Small intestine (tissue), 7 donors: ENCODE measurements around the gene ENTPD1. TPM values are rescaled to one million over a fixed set of nuclear protein-coding genes. Genes with fewer than 3 reads are reported as not detected.
"Not testable (repeated sequence)": the region's sequence is repeated elsewhere in the genome, so short reads cannot be mapped to it uniquely, and the experiment has no call there.

Source experiments
- DNase-seq, 2 donors: peaks; one replicate each; pipeline versions ENCODE4 v3.0.0 to v3.0.0-alpha.2; 2013
- FAIRE-seq: peaks from 2 replicates; lab custom pipeline; 2012; peaks lifted over from hg19 to GRCh38; lab: Jason Lieb, UNC
- H3K27ac ChIP-seq, 3 donors: one replicate each; pipeline ENCODE4 v1.5.1; 2013; ENCODE audit warnings: low read length in 2 of 3, mild to moderate bottlenecking in 2 of 3, control low read depth in 1 of 3, inconsistent platforms in 1 of 3, low read depth in 1 of 3, moderate library complexity in 1 of 3
- H3K27me3 ChIP-seq, 3 donors: one replicate each; pipeline ENCODE4 v1.6.1; 2013; ENCODE audit warnings: low read length in 3 of 3, inconsistent platforms in 1 of 3; ENCODE audit not compliant: control insufficient read depth in 3 of 3, insufficient read depth in 3 of 3
- H3K36me3 ChIP-seq, 3 donors: one replicate each; pipeline ENCODE4 v1.6.1; 2013; ENCODE audit warnings: low read length in 3 of 3, inconsistent platforms in 1 of 3, low read depth in 1 of 3, mild to moderate bottlenecking in 1 of 3, moderate library complexity in 1 of 3; ENCODE audit not compliant: control insufficient read depth in 3 of 3, insufficient read depth in 2 of 3
- H3K4me1 ChIP-seq, 3 donors: one replicate each; pipeline ENCODE4 v1.6.1; 2013; ENCODE audit warnings: low read length in 2 of 3, inconsistent platforms in 1 of 3, low read depth in 1 of 3, mild to moderate bottlenecking in 1 of 3, moderate library complexity in 1 of 3; ENCODE audit not compliant: control insufficient read depth in 3 of 3, insufficient read depth in 2 of 3
- H3K4me3 ChIP-seq, 3 donors: one replicate each; pipeline ENCODE4 v1.5.1; 2013; ENCODE audit warnings: low read length in 3 of 3, control low read depth in 1 of 3, inconsistent platforms in 1 of 3, low read depth in 1 of 3, mild to moderate bottlenecking in 1 of 3, moderate library complexity in 1 of 3
- H3K9me3 ChIP-seq, 2 donors: one replicate each; pipeline ENCODE4 v1.6.1; 2013; ENCODE audit warnings: low read depth in 1 of 2, low read length in 1 of 2; ENCODE audit not compliant: control insufficient read depth in 2 of 2, insufficient read depth in 1 of 2
- WGBS, 3 donors: extraction: QIAGEN DNeasy Blood & Tissue Kit; methylation state at CpG; one replicate each; pipeline ENCODE4 v1.1.7; 2013; 5-methylcytosine and 5-hydroxymethylcytosine counted together
- polyA plus RNA-seq, 4 donors: library from polyadenylated mRNA; stranded (reverse) in 3 of 4; unstranded in 1 of 4; fragments of 200-250 nt in 3 of 4; fragments of 120-200 nt in 1 of 4; gene quantifications; one replicate each; pipeline versions ENCODE4 v1.2.1 to v1.2.3, GENCODE V29; 2013
- donor health status: healthy with polysubstance abuse.
- donor health status: control.
- donor health status: control.
- donor health status: Bipolar disorder and iron deficiency.
- donor health status: healthy.

ENTPD1 gene
- polyA plus RNA-seq, 4 donors, result 1.3 to 13.6 (median 7.5) TPM

- DNase-seq, result no peak
- Histone ChIP-seq H3K4me3 (no peak overlapping the region), H3K36me3 (peaks cover 0 to 6% (median 1%) of the 10 kb centered on the region in 3 donors), H3K27ac (no peak overlapping the region), H3K4me1 (no peaks in the 10 kb centered on the region), H3K9me3 (peaks cover 0 to 8% of the 10 kb centered on the region in 2 donors), H3K27me3 (no peaks in the 10 kb centered on the region)
- no peak for FAIRE-seq
Observed at GRCh38 chr10:95877881-95878280, 121.9 kb downstream of the ENTPD1 start.

GRCh38 chr10:95880704-95881103, 124.7 kb downstream of the ENTPD1 start:
- 67 to 87% (median 70%) methylated on average over 2 of the region's 2 CpGs for WGBS, 3 donors
- H3K27ac ChIP-seq, result no peak overlapping the region
- no peaks in the 10 kb centered on the region for H3K4me1 ChIP-seq
- FAIRE-seq (no peak), DNase-seq (no peak)
- no peaks in the 10 kb centered on the region for H3K27me3 ChIP-seq
- no peak overlapping the region for H3K4me3 ChIP-seq
- no peaks in the 10 kb centered on the region for H3K9me3 ChIP-seq
- H3K36me3 ChIP-seq, result no peaks in the 10 kb centered on the region

GRCh38 chr10:95881316-95881715, 125.4 kb downstream of the ENTPD1 start:
- no peaks in the 10 kb centered on the region for H3K4me1 ChIP-seq
- H3K27me3 ChIP-seq, result no peaks in the 10 kb centered on the region
- FAIRE-seq, result peak; percentile 53
- no peaks in the 10 kb centered on the region for H3K36me3 ChIP-seq
- H3K9me3 ChIP-seq, result no peaks in the 10 kb centered on the region
- H3K4me3 ChIP-seq, result no peak overlapping the region
- no peak for DNase-seq
- H3K27ac ChIP-seq, result no peak overlapping the region

- FAIRE-seq (no peak), DNase-seq (peak in 1 of 2 donors; percentile 26)
- WGBS, 3 donors, result 64 to 73% (median 68%) methylated on average over 2 of the region's 2 CpGs
- no peaks in the 10 kb centered on the region for H3K9me3 ChIP-seq
- no peak overlapping the region for H3K4me3 ChIP-seq
- H3K27me3 ChIP-seq, result no peaks in the 10 kb centered on the region
- H3K4me1 ChIP-seq, result peaks cover 0 to 10% (median 0%) of the 10 kb centered on the region in 3 donors
- H3K36me3 ChIP-seq, result no peaks in the 10 kb centered on the region
- no peak overlapping the region for H3K27ac ChIP-seq
Observed at GRCh38 chr10:95889830-95890229, 133.9 kb downstream of the ENTPD1 start.

- Histone ChIP-seq H3K36me3 (peaks cover 0 to 2% (median 0%) of the 10 kb centered on the region in 3 donors), H3K9me3 (no peaks in the 10 kb centered on the region), H3K27ac (no peak overlapping the region), H3K4me1 (no peaks in the 10 kb centered on the region), H3K27me3 (no peaks in the 10 kb centered on the region), H3K4me3 (no peak overlapping the region)
- DNase-seq (no peak), FAIRE-seq (no peak)
- 88 to 93% (median 91%) methylated on average over 4 of the region's 4 CpGs for WGBS, 3 donors
Observed at GRCh38 chr10:95896071-95896850, 140.3 kb downstream of the ENTPD1 start.

GRCh38 chr10:95905897-95906580, 150.1 kb downstream of the ENTPD1 start:
- DNase-seq, H3K4me1 ChIP-seq, FAIRE-seq, H3K9me3 ChIP-seq, H3K27me3 ChIP-seq, H3K4me3 ChIP-seq, H3K27ac ChIP-seq, H3K36me3 ChIP-seq: not testable (repeated sequence)
- WGBS, 3 donors, result 98% methylated on average over 12 of the region's 12 CpGs

GRCh38 chr10:95906677-95907455, 150.9 kb downstream of the ENTPD1 start:
- Histone ChIP-seq H3K27ac (peak overlapping the region in 2 of 3 donors; percentile 80 to 81), H3K36me3 (no peaks in the 10 kb centered on the region), H3K27me3 (no peaks in the 10 kb centered on the region), H3K4me1 (no peaks in the 10 kb centered on the region), H3K9me3 (no peaks in the 10 kb centered on the region), H3K4me3 (peak overlapping the region; percentile 62 to 75 (median 64))
- WGBS, 3 donors, result 8 to 13% (median 11%) methylated on average over 22 of the region's 22 CpGs
- DNase-seq (peak in 1 of 2 donors; percentile 54), FAIRE-seq (no peak)
